HG03442 (cell line): ENCODE measurements around the gene ULBP2.
"Not testable (repeated sequence)": the region's sequence is repeated elsewhere in the genome, so short reads cannot be mapped to it uniquely, and the experiment has no call there.

Experiments
- ATAC-seq: cut with Tn5 transposase; IDR thresholded peaks from one replicate; pipeline ENCODE4 v1.9.1; 2021; ENCODE audit warnings: mild to moderate bottlenecking, moderate library complexity; ENCODE audit not compliant: unreplicated experiment

ULBP2 gene

DNA sequence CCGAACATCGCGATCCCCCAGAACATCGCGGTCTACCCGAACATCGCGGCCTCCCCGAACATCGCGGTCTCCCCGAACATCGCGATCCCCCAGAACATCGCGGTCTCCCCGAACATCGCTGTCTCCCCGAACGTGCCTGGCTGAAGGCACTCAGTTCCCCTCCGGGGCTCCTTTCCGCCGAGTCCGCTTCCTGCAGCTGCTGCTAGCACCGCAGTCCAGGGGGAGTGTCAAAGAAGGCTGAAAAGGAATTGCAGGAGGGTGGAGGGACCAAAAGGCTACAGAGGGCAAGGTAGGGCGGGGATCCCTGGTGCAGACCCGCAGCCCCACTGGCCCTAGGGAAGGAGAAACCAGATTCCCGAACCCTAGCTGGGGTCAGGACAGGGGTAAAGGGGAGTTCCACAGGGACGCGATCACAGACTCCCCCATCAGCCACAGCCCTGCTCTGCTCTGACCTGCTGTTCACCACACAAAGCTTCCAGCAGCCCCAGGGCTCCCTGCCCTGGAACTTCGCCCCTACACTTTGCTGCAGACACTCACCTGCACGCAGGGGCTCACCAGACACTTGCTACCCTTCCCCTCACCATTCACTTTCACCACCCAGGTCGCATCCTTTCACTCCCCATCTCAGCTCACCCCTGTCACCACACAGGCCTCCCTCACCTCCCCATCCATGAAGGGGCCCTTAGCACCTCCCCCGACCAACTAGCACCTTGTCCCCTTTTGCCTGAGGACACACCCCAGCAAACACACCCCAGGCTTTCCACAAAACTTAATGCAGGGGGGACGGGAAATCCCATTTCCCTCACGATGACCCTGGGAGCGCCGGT lies 23.6 kb downstream of the ULBP2 start:
- no peak for ATAC-seq

GRCh38 chr6:149966319-149966718 lies 24.5 kb downstream of the ULBP2 start:
- not testable (repeated sequence) for ATAC-seq

DNA sequence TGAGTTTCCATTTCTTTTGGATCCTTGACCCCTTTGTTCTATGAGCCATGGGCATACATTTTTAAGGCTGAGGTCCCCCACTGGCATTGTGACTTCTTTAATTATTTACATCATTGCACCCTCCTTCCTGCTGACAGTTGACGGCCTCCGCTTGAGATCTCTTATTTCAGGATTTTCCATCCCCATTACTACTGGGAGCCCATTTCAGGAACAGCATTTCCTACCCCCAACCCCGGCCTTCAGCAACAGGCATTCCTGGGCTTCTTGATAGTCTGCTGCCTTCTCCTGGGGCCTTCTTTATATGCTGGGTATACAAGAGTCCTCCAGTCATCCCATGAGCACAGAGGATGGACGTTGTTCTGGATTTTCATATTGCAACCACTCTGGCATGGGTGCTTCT lies 25.8 kb downstream of the ULBP2 start:
- ATAC-seq: no peak

- not testable (repeated sequence) for ATAC-seq
Measured at GRCh38 chr6:149967999-149968398, 26.2 kb downstream of the ULBP2 start.

DNA sequence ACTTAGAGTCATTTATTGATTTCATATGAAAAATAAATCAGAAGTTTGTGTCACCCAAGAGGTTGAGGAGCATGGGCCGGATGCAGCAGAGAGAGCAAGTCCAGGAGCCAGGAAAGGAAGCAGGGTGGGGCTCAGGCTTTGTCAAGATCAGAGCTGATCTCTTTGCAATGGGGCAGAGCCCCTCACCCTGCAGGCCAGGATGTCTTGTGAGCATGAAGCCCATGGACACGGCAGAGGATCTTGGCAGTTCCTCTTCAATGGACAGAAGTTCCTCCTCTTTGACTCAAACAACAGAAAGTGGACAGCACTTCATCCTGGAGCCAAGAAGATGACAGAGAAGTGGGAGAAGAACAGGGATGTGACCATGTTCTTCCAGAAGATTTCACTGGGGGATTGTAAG lies 27.1 kb downstream of the ULBP2 start:
- not testable (repeated sequence) for ATAC-seq

GRCh38 chr6:149969635-149970034 lies 27.8 kb downstream of the ULBP2 start:
- ATAC-seq: no peak

DNA sequence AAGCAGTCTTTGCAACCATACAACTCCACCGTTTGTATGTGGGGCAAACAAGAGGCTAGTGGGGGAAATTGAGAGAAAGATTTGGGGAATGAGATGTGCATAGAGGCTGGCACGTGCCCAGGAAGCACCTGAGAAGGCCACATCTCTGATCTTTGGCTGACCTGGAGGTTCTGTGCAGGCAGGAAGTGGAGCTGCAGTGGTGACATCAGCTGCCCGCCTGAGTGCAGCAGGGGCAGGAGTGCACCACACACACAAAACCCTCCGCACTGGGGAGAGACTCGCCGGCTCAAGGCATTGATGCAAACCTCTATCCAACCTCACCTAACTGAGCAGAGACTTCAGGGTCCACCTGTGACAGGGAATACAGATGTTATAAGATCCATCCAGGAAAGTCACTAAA lies 32.6 kb downstream of the ULBP2 start:
- not testable (repeated sequence) for ATAC-seq

GRCh38 chr6:149974825-149975224 lies 33.0 kb downstream of the ULBP2 start:
- no peak for ATAC-seq

GRCh38 chr6:149975400-149975799 lies 33.6 kb downstream of the ULBP2 start:
- ATAC-seq: no peak

GRCh38 chr6:149977221-149977620 lies 35.4 kb downstream of the ULBP2 start:
- no peak for ATAC-seq

DNA sequence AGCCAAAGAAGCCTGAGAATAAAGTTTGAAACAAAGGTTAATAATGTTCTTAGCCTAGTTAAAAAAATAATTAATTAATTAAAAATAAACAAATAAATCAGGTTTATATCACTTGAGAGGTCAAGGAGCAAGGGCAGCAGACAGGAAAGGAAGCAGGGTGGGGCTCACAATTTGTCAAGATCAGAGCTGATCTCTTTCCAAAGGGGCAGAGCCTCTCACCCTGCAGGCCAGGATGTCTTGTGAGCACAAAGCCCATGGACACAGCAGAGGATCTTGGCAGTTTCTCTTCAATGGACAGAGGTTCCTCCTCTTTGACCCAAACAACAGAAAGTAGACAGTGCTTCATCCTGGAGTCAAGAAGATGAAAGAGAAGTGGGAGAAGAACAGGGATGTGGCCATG lies 36.8 kb downstream of the ULBP2 start:
- ATAC-seq: no peak

DNA sequence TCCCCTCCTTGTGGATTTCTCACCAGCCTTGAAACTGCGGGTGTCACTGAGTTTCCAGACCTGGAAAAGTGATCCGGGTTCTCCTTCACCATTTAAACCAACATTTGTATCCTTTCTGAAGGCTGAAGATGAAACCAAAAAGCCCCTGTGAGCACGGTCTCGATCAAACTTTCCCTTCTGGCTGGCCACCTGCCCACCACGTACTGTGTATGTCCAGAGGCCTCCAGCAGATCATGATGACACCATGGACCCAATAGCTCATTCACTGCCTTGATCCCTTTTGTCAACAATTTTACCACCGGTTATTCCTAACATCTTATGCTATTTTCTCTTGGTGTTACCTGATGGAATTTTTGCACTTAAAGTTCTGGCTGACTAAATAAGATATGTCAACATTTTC lies 37.5 kb downstream of the ULBP2 start:
- no peak for ATAC-seq

DNA sequence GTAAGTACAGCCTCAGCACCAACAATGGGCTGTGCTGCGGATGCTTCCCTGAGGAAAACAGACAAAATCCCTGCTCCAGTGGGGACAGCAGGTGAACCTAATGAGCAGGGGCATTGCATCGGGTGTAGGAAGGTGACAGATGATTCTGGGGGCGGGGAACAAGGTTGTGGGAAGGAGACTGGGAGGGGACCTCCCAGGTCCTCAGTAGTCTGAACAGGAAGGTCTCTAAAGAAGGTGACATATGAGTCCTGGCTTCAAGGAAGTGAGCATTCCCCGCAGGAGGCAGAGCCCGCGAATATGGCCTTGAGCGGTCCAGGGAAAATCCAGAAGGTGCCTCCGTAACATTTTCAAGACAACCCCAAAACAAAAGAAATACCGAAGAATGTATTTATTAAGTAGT lies 41.3 kb downstream of the ULBP2 start:
- ATAC-seq: no peak

- ATAC-seq: no peak
Measured at GRCh38 chr6:149984773-149985172, 43.0 kb downstream of the ULBP2 start.

DNA sequence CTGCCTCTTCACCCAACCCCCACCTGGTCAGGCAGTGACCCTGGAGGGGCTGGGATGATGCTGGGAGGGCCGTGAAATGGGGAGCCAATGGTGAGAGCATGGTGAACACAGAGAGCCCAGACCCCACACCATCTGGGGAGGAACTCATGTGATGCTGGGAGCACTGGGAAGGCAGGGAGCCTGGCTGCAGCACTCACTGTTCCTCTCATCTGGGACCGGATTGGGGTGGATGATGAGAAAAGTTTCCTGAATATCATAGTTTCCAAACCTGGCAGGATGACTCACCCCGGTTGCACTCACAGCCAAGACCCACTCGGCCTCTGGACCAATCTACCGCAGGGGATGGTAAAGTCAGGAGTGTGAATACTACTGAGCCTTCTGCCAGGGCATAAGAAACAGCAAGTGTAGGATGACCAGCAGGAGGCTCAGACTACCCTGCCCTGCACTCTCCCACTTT lies 43.7 kb downstream of the ULBP2 start:
- ATAC-seq: no peak

DNA sequence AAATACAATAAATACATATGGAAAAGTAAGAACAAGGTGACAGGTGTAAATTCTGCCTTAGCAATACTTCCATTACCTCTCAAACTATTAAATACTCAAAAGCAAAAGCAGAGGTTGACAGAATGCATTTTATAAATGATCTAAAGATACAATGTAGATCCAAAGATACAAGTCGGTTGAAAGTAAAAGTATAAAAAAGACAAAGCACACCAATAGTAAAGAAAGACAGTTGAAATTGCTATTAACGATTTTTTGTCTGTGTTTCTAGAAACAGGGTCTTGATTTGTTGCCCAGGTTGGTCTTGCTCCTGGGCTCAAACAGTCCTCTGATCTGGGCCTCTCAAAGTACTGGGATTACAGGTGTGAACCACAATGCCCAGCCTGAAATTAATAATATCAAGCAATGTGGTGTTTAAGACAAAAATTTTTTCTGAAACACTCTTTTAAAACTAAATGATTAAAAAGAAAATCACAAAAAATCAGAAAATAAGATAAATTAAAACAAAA lies 45.8 kb downstream of the ULBP2 start:
- no peak for ATAC-seq

- ATAC-seq: no peak
Measured at GRCh38 chr6:149988550-149989346, 46.9 kb downstream of the ULBP2 start.

DNA sequence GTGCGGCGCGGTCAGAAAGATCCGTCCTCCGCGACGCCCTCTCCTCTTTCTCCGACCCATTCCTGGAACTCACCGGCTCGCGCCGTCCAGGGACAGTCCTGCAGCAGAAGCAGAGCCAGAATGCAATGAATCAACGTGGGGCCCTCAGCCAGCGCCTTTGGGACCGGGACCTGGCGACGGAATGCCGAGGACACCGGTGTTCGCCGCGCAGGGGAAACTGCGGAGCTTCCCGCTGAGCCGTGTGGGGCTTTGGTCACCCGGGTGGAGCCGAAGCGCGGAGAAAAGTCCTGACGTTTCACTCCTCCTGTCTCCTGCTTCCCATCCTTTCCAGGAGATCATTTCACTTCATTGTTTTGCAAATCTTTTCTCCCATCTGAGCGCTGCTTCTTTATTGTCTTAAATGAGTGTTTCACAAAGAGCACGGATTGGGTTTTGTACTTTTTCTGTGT lies 48.4 kb downstream of the ULBP2 start:
- no peak for ATAC-seq

GRCh38 chr6:149990661-149991471 lies 49.1 kb downstream of the ULBP2 start:
- no peak for ATAC-seq

- ATAC-seq: not testable (repeated sequence)
Measured at GRCh38 chr6:149991472-149991795, 49.6 kb downstream of the ULBP2 start.

DNA sequence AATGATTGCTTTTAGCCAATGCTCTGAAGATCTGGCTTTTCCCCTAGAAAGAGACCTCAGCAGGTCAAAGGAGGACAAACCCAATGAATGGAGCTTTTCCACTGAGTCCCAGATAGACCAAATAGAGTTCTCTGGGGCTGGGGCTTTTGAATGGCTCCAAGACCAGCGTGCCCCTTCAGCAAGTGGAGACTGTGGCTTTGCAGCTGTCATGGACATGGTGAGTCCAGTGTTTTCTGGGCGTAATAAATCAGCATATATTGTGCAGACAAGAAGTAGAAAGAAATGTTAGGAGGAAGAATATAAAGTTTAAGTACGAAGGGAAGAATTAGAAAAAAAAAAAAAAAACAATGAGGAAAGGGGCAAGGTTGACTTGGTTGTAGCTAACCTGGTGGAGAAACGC lies 50.0 kb downstream of the ULBP2 start:
- no peak for ATAC-seq
